Measurements from ENCODE around the gene TMEM254.

DNA sequence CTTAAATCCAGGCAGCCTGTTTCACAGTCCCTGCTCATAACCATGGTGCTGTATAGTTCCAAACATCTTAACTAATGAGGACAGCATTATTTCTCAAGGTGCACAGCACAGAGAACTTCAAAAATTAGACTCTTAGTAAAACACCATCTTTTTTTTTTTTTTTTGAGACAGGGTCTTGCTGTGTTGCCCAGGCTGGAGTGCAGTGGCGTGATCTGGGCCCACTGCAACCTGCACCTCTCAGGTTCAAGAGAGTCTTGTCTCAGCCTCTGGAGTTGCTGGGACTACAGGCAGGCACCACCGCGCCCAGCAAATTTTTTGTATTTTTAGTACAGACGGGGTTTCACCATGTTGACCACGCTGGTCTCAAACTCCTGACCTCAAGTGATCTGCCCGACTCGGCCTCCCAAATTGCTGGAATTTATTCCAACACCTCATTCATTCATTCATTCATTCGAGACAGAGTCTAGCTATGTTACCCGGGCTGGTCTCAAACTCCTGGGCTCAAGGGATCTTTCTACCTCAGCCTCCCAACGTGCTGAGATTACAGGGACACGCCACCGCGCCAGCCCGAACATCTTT, 507 bp upstream of the TMEM254 start:
- TF ChIP-seq, protein P1, sequence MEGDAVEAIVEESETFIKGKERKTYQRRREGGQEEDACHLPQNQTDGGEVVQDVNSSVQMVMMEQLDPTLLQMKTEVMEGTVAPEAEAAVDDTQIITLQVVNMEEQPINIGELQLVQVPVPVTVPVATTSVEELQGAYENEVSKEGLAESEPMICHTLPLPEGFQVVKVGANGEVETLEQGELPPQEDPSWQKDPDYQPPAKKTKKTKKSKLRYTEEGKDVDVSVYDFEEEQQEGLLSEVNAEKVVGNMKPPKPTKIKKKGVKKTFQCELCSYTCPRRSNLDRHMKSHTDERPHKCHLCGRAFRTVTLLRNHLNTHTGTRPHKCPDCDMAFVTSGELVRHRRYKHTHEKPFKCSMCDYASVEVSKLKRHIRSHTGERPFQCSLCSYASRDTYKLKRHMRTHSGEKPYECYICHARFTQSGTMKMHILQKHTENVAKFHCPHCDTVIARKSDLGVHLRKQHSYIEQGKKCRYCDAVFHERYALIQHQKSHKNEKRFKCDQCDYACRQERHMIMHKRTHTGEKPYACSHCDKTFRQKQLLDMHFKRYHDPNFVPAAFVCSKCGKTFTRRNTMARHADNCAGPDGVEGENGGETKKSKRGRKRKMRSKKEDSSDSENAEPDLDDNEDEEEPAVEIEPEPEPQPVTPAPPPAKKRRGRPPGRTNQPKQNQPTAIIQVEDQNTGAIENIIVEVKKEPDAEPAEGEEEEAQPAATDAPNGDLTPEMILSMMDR (IDR thresholded peaks at IDR 0.05) = no peak
- TF ChIP-seq POLR2A (IDR thresholded peaks at IDR 0.05) = no peak

All from body of pancreas (tissue), 4 donors.